Measurements from ENCODE around the gene NRL. TPM values are rescaled to one million over a fixed set of nuclear protein-coding genes. Genes with fewer than 3 reads are reported as not detected.

NRL gene
- total and polyA plus RNA-seq, 2 donors (not counting 3 experiments of a cell fraction or from before 2014, with no cell fraction given) = 0.71 to 1.1 TPM

DNA sequence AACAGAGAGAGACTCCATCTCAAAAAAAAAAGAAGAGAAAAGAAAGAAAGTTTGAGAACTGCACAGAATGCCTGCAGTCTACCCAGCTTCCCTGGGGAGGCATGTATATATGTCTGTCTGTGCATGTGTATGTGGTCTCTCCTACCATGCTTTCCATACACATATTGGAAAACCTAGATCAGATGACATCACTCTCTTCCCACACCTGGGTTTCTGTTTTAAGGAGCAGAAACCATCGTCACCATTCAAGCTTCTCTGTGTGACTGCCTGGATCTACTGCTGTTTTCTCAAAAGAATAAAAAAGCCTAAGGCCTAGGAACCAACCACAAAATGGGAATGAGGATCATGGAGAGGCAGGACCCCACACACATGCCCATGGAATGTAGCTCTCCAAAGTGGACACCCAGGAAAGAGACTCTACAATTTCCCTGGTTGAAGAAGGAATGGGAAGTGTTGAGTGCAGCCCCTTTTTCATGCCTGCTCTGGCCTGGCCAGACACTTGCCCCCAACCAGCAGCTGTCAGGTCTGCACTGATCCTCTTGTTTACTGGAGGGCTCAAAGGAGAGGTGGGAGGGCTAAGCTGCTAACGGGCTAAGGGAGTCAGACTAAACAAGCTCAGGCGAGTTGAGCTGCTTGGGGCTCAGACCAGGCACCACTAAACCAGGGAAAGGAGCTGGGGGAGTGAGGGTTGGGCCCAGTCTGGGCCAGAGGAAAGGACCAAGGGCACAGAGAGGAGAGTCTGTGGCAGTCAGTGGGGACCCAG is 28.4 kb downstream of the NRL start:
- DNase-seq (ENCODE audit: low read depth, low spot score) (no peak), FAIRE-seq (no peak)
- no peak overlapping the region for H3K4me2 ChIP-seq (ENCODE audit: insufficient read depth, low read length)
- no peaks in the 10 kb centered on the region for H3K79me2 ChIP-seq (ENCODE audit: control insufficient read depth, insufficient read depth, low read length)
- H3K9me3 ChIP-seq (replicated peaks; ENCODE audit: control insufficient read depth, insufficient read depth, low read length) = no peaks in the 10 kb centered on the region
- no peak overlapping the region for H3K4me3 ChIP-seq (replicated peaks in 1 of 3; ENCODE audit: insufficient read depth in 1 of 3, low read depth in 1 of 3, low read length in 3 of 3)
- H3K27ac ChIP-seq (ENCODE audit: insufficient read depth, low read depth, low read length) = no peak overlapping the region
- intact Hi-C loops (cut with micrococcal nuclease) (no loop called here), dilution Hi-C loops (cut with MboI; ENCODE audit: extremely low pct_ligation_motif_present, low sequenced_read_pairs) (no loop called here)
- no peak overlapping the region for H3K9ac ChIP-seq (replicated peaks; ENCODE audit: extremely low read depth, insufficient read depth, low read length)
- CTCF ChIA-PET = interaction anchor here (0.6 to 1.9 kb wide), 3 partner anchors 22 to 28 kb away, joined by 3 to 14 read pairs (median 5); no protein-coding TSS in a partner anchor
- H3K36me3 ChIP-seq (ENCODE audit: control insufficient read depth in 2 of 2, extremely low read depth in 1 of 2, insufficient read depth in 2 of 2, low read length in 2 of 2) = no peaks in the 10 kb centered on the region
- POLR2A ChIA-PET = no interaction called here
- peaks cover 14 to 20% of the 10 kb centered on the region in 2 experiments for H3K27me3 ChIP-seq (ENCODE audit: control insufficient read depth in 2 of 2, insufficient read depth in 2 of 2, low read length in 2 of 2)
- BruUV-seq (replicated peaks) = no TSS peak
- no peak for TF ChIP-seq CTCF (IDR thresholded peaks at IDR 0.05; ENCODE audit: extremely low read depth in 1 of 2, insufficient read depth in 1 of 2, low read depth in 1 of 2, low read length in 2 of 2)
- TF ChIP-seq EZH2 (IDR thresholded peaks at IDR 0.05; ENCODE audit: borderline replicate concordance, low read depth, low read length, severe bottlenecking) = no peak
- no peak for TF ChIP-seq MYC (IDR thresholded peaks at IDR 0.05; ENCODE audit: low read depth, low read length)
- TF ChIP-seq, protein P1, sequence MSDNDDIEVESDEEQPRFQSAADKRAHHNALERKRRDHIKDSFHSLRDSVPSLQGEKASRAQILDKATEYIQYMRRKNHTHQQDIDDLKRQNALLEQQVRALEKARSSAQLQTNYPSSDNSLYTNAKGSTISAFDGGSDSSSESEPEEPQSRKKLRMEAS (IDR thresholded peaks at IDR 0.05; ENCODE audit: insufficient read depth, insufficient read length) = no peak
- no peak for TF ChIP-seq JUN (IDR thresholded peaks at IDR 0.05; ENCODE audit: borderline replicate concordance, insufficient read depth, insufficient read length, low read depth)
- no peak for TF ChIP-seq POLR2AphosphoS5 (IDR thresholded peaks at IDR 0.05; ENCODE audit: insufficient read depth, low read depth, low read length)
- no peak for TF ChIP-seq POLR2A (IDR thresholded peaks at IDR 0.05; ENCODE audit: low read depth, low read length)
- TF ChIP-seq GATA2 (IDR thresholded peaks at IDR 0.05; ENCODE audit: insufficient read depth, insufficient read length, low read depth, low read length) = no peak
- TF ChIP-seq FOS (IDR thresholded peaks at IDR 0.05; ENCODE audit: borderline replicate concordance, insufficient read depth, low read length) = no peak
- no peaks in the 10 kb centered on the region for H3K4me1 ChIP-seq (ENCODE audit: control insufficient read depth, extremely low read depth, insufficient read depth, low read length)
- no peaks in the 10 kb centered on the region for H4K20me1 ChIP-seq (replicated peaks; ENCODE audit: control insufficient read depth, extremely low read depth, insufficient read depth, low read length)
- no peaks in the 10 kb centered on the region for H3K9me1 ChIP-seq (replicated peaks; ENCODE audit: control insufficient read depth, extremely low read depth, insufficient read depth, low read length)
- H2AFZ ChIP-seq (ENCODE audit: low read depth, low read length) = no peak overlapping the region

Measured in endothelial cell of umbilical vein (primary cell).